H9 (cell line): ENCODE data around the gene ROCK2. TPM values are rescaled to one million over a fixed set of nuclear protein-coding genes. Genes with fewer than 3 reads are reported as not detected.

ENCODE experiments used
- DNase-seq: peaks from one replicate; pipeline ENCODE4 v3.0.0-alpha.2; 2017
- H2AFZ ChIP-seq: one replicate; pipeline ENCODE4 v1.6.1; 2013; ENCODE audit warnings: mild to moderate bottlenecking, low read length, control low read depth, moderate library complexity
- H2AK5ac ChIP-seq: 2 replicates; pipeline ENCODE4 v1.6.1; 2013; ENCODE audit warnings: low read length, control low read depth, mixed read lengths; ENCODE audit not compliant: insufficient read length
- H2BK120ac ChIP-seq: one replicate; pipeline ENCODE4 v1.6.1; 2013; ENCODE audit warnings: low read depth, mild to moderate bottlenecking, low read length, control low read depth, inconsistent platforms; ENCODE audit not compliant: poor library complexity, severe bottlenecking
- H2BK12ac ChIP-seq: 2 replicates; pipeline ENCODE4 v1.6.1; 2013; ENCODE audit warnings: low read length, control low read depth, mixed read lengths, low read depth; ENCODE audit not compliant: insufficient read length
- H2BK15ac ChIP-seq: 2 replicates; pipeline ENCODE4 v1.6.1; 2013; ENCODE audit warnings: low read depth, low read length, control low read depth
- H2BK20ac ChIP-seq: one replicate; pipeline ENCODE4 v1.6.1; 2013; ENCODE audit warnings: low read depth, mild to moderate bottlenecking, low read length, control low read depth, inconsistent platforms; ENCODE audit not compliant: poor library complexity, severe bottlenecking
- H2BK5ac ChIP-seq: 2 replicates; pipeline ENCODE4 v1.6.1; 2013; ENCODE audit warnings: low read length, control low read depth, mixed read lengths; ENCODE audit not compliant: insufficient read length
- H3K14ac ChIP-seq: 2 replicates; pipeline ENCODE4 v1.6.1; 2013; ENCODE audit warnings: low read length, control low read depth; ENCODE audit not compliant: insufficient read depth
- H3K18ac ChIP-seq: 2 replicates; pipeline ENCODE4 v1.6.1; 2013; ENCODE audit warnings: low read depth, mild to moderate bottlenecking, mixed read lengths, low read length, control low read depth; ENCODE audit not compliant: insufficient read length
- H3K23ac ChIP-seq: 2 replicates; pipeline ENCODE4 v1.6.1; 2013; ENCODE audit warnings: low read length, control low read depth, mixed read lengths, low read depth; ENCODE audit not compliant: insufficient read length
- H3K23me2 ChIP-seq: 2 replicates; pipeline ENCODE4 v1.6.1; 2013; ENCODE audit warnings: low read depth, mild to moderate bottlenecking, mixed read lengths, low read length, control low read depth; ENCODE audit not compliant: insufficient read length, poor library complexity, severe bottlenecking
- H3K27ac ChIP-seq: 2 replicates; pipeline ENCODE4 v1.5.1; 2013; ENCODE audit warnings: low read length, control low read depth, mixed read lengths, low read depth; ENCODE audit not compliant: insufficient read length
- H3K27me3 ChIP-seq: 2 replicates; pipeline ENCODE4 v1.6.1; 2013; ENCODE audit warnings: low read length, control low read depth, inconsistent platforms; ENCODE audit not compliant: insufficient read depth
- H3K4ac ChIP-seq: 2 replicates; pipeline ENCODE4 v1.6.1; 2013; ENCODE audit warnings: low read depth, mild to moderate bottlenecking, control low read depth, inconsistent platforms, low read length, moderate library complexity
- H3K4me1 ChIP-seq: 2 replicates; pipeline ENCODE4 v1.6.1; 2013; ENCODE audit warnings: low read length, control low read depth, inconsistent platforms; ENCODE audit not compliant: insufficient read depth
- H3K4me2 ChIP-seq: 2 replicates; pipeline ENCODE4 v1.6.1; 2013; ENCODE audit warnings: low read length, control low read depth, mixed read lengths; ENCODE audit not compliant: insufficient read length, insufficient read depth
- H3K56ac ChIP-seq: 2 replicates; pipeline ENCODE4 v1.6.1; 2013; ENCODE audit warnings: low read depth, mild to moderate bottlenecking, mixed read lengths, low read length, control low read depth; ENCODE audit not compliant: insufficient read length
- H3K79me1 ChIP-seq: 2 replicates; pipeline ENCODE4 v1.6.1; 2013; ENCODE audit warnings: low read depth, mild to moderate bottlenecking, moderate library complexity, low read length, control low read depth, inconsistent platforms; ENCODE audit not compliant: insufficient read depth, poor library complexity, severe bottlenecking
- H3K79me2 ChIP-seq: 2 replicates; pipeline ENCODE4 v1.6.1; 2013; ENCODE audit warnings: low read length, control low read depth, inconsistent platforms; ENCODE audit not compliant: insufficient read depth
- H3K9ac ChIP-seq: 2 replicates; pipeline ENCODE4 v1.6.1; 2013; ENCODE audit warnings: low read length, control low read depth, mixed read lengths; ENCODE audit not compliant: insufficient read length; ENCODE audit errors: extremely low read depth
- H3K9me3 ChIP-seq: one replicate; pipeline ENCODE4 v1.6.1; 2013; ENCODE audit warnings: low read depth, low read length, inconsistent platforms; ENCODE audit not compliant: control insufficient read depth
- H3T11ph ChIP-seq: one replicate; pipeline ENCODE4 v1.6.1; 2013; ENCODE audit warnings: mild to moderate bottlenecking, low read length, control low read depth, inconsistent platforms
- H4K20me1 ChIP-seq: one replicate; pipeline ENCODE4 v1.6.1; 2013; ENCODE audit not compliant: control insufficient read depth, insufficient read length, insufficient read depth
- H4K5ac ChIP-seq: 2 replicates; pipeline ENCODE4 v1.6.1; 2013; ENCODE audit warnings: low read depth, mild to moderate bottlenecking, mixed read lengths, low read length, control low read depth; ENCODE audit not compliant: insufficient read length
- H4K8ac ChIP-seq: replicated peaks from 2 replicates; pipeline ENCODE4 v1.6.1; 2013; ENCODE audit warnings: low read length, control low read depth, mixed read lengths, low read depth; ENCODE audit not compliant: insufficient read length
- H4K91ac ChIP-seq: 2 replicates; pipeline ENCODE4 v1.6.1; 2013; ENCODE audit warnings: low read depth, mild to moderate bottlenecking, moderate library complexity, mixed read lengths, low read length, control low read depth; ENCODE audit not compliant: insufficient read length
- H3K27ac Mint-ChIP-seq, 3 experiments: 2 replicates in 2 of 3; 3 replicates in 1 of 3; pipeline ENCODE4 v1.8.0; 2020 to 2021; ENCODE audit warnings: mixed read lengths in 3 of 3, mild to moderate bottlenecking in 1 of 3, moderate library complexity in 1 of 3
- H3K27me3 Mint-ChIP-seq: 2 replicates; pipeline ENCODE4 v1.8.0; 2021; ENCODE audit warnings: low read depth, mild to moderate bottlenecking, moderate library complexity, mixed read lengths
- H3K36me3 Mint-ChIP-seq, 3 experiments: 2 replicates in 2 of 3; 3 replicates in 1 of 3; pipeline ENCODE4 v1.8.0; 2020 to 2021; ENCODE audit warnings: low read depth in 3 of 3, mixed read lengths in 3 of 3; ENCODE audit not compliant: insufficient read depth in 1 of 3
- H3K4me1 Mint-ChIP-seq, 2 experiments: 2 replicates each; pipeline ENCODE4 v1.8.0; 2020; ENCODE audit warnings: mixed read lengths in 2 of 2
- H3K4me3 Mint-ChIP-seq, 2 experiments: 2 replicates in 1 of 2; 3 replicates in 1 of 2; pipeline ENCODE4 v1.8.0; 2020 to 2021; ENCODE audit warnings: mild to moderate bottlenecking in 2 of 2, mixed read lengths in 2 of 2, moderate library complexity in 1 of 2
- H3K9me3 Mint-ChIP-seq, 2 experiments: 2 replicates in 1 of 2; 3 replicates in 1 of 2; pipeline ENCODE4 v1.8.0; 2020; ENCODE audit warnings: mild to moderate bottlenecking in 2 of 2, mixed read lengths in 2 of 2, moderate library complexity in 1 of 2
- CTCF ChIP-seq: fragments of 200-600 bp; sonication (generic); conservative IDR thresholded peaks from 3 replicates; pipeline ENCODE4 v1.8.0; 2021; ENCODE audit warnings: antibody characterized with exemption, mild to moderate bottlenecking
- WGBS: extraction: QIAGEN DNeasy Blood & Tissue Kit; methylation state at CpG from one replicate; pipeline ENCODE4 v1.1.7; 2013; ENCODE audit warnings: missing lambda C conversion rate, low lambda C conversion rate, mixed read lengths; ENCODE audit not compliant: insufficient read length; ENCODE audit errors: extremely low coverage; 5-methylcytosine and 5-hydroxymethylcytosine counted together
- total RNA-seq: library from RNA; stranded (reverse); gene quantifications from 2 replicates; pipeline ENCODE4 v1.2.1, GENCODE V29; 2021

Gene ROCK2
- total RNA-seq, 1 experiment from 2014 or later: 33.2 TPM

- H4K5ac ChIP-seq: no peak overlapping the region
- H3K27me3 Mint-ChIP-seq: no peaks in the 10 kb centered on the region
- no peak for TF ChIP-seq CTCF
- no peak overlapping the region for H3K14ac ChIP-seq
- H3K56ac ChIP-seq: no peak overlapping the region
- H3K27ac Mint-ChIP-seq: no peak overlapping the region
- no peaks in the 10 kb centered on the region for H3K36me3 Mint-ChIP-seq
- H3K9me3 ChIP-seq: no peaks in the 10 kb centered on the region
- no peaks in the 10 kb centered on the region for H3K9me3 Mint-ChIP-seq
- H3K23ac ChIP-seq: peak overlapping the region; percentile 49
- H2AFZ ChIP-seq: no peak overlapping the region
- no peak overlapping the region for H2BK20ac ChIP-seq
- H2BK15ac ChIP-seq: no peak overlapping the region
- no peak overlapping the region for H3K4me2 ChIP-seq
- H4K20me1 ChIP-seq: no peaks in the 10 kb centered on the region
- no CpG with 5 or more reads among the region's 4 CpGs for WGBS
- peaks cover 8% of the 10 kb centered on the region; the same call in 1 of the 2 replicates for H3K79me2 ChIP-seq
- no peak overlapping the region for H3T11ph ChIP-seq
- no peak overlapping the region for H3K4me3 Mint-ChIP-seq
- no peak overlapping the region for H3K27ac ChIP-seq
- H4K8ac ChIP-seq: no peak overlapping the region
- H2AK5ac ChIP-seq: no peak overlapping the region
- no peak overlapping the region for H2BK12ac ChIP-seq
- no peak for DNase-seq
- no peaks in the 10 kb centered on the region for H3K27me3 ChIP-seq
- no peak overlapping the region for H3K18ac ChIP-seq
- no peak overlapping the region for H3K4ac ChIP-seq
- H2BK5ac ChIP-seq: no peak overlapping the region
- no peaks in the 10 kb centered on the region for H3K4me1 ChIP-seq
- peaks cover 2% of the 10 kb centered on the region for H3K79me1 ChIP-seq
- H3K23me2 ChIP-seq: no peaks in the 10 kb centered on the region
- H3K4me1 Mint-ChIP-seq: no peaks in the 10 kb centered on the region
- no peak overlapping the region for H3K9ac ChIP-seq
- no peak overlapping the region for H4K91ac ChIP-seq
- no peak overlapping the region for H2BK120ac ChIP-seq
Measured at GRCh38 chr2:11305338-11305737, 39.1 kb downstream of the ROCK2 start.
